ENCODE results near the gene CNTN4.

Gene CNTN4

GRCh38 chr3:2595486-2595885 is 496.8 kb downstream of the CNTN4 start:
- H3K27me3 ChIP-seq (ENCODE audit: insufficient read depth, poor library complexity, severe bottlenecking) = no peaks in the 10 kb centered on the region
- DNase-seq (ENCODE audit: low read depth in 1 of 2, low spot score in 1 of 2) = no peak
- H3K27ac ChIP-seq (replicated peaks) = no peak overlapping the region
- H3K4me3 ChIP-seq (replicated peaks; ENCODE audit: insufficient read depth, low read length) = no peak overlapping the region
- TF ChIP-seq POLR2AphosphoS5 (IDR thresholded peaks at IDR 0.05; ENCODE audit: low read depth) = no peak
- no peak for TF ChIP-seq SPI1 (IDR thresholded peaks at IDR 0.05; ENCODE audit: borderline replicate concordance, low read depth)
- TF ChIP-seq, protein P1, sequence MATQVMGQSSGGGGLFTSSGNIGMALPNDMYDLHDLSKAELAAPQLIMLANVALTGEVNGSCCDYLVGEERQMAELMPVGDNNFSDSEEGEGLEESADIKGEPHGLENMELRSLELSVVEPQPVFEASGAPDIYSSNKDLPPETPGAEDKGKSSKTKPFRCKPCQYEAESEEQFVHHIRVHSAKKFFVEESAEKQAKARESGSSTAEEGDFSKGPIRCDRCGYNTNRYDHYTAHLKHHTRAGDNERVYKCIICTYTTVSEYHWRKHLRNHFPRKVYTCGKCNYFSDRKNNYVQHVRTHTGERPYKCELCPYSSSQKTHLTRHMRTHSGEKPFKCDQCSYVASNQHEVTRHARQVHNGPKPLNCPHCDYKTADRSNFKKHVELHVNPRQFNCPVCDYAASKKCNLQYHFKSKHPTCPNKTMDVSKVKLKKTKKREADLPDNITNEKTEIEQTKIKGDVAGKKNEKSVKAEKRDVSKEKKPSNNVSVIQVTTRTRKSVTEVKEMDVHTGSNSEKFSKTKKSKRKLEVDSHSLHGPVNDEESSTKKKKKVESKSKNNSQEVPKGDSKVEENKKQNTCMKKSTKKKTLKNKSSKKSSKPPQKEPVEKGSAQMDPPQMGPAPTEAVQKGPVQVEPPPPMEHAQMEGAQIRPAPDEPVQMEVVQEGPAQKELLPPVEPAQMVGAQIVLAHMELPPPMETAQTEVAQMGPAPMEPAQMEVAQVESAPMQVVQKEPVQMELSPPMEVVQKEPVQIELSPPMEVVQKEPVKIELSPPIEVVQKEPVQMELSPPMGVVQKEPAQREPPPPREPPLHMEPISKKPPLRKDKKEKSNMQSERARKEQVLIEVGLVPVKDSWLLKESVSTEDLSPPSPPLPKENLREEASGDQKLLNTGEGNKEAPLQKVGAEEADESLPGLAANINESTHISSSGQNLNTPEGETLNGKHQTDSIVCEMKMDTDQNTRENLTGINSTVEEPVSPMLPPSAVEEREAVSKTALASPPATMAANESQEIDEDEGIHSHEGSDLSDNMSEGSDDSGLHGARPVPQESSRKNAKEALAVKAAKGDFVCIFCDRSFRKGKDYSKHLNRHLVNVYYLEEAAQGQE (IDR thresholded peaks at IDR 0.05; ENCODE audit: insufficient replicate concordance, low read depth) = no peak
- TF ChIP-seq CTCF (IDR thresholded peaks at IDR 0.05; ENCODE audit: insufficient read depth, low read length) = no peak
- TF ChIP-seq GABPA (IDR thresholded peaks at IDR 0.05; ENCODE audit: low read depth) = no peak

GRCh38 chr3:2597615-2598014 is 498.9 kb downstream of the CNTN4 start:
- Histone ChIP-seq H3K4me3 (replicated peaks; ENCODE audit: insufficient read depth, low read length) (no peak overlapping the region), H3K27me3 (ENCODE audit: insufficient read depth, poor library complexity, severe bottlenecking) (no peaks in the 10 kb centered on the region), H3K27ac (replicated peaks) (no peak overlapping the region)
- DNase-seq (ENCODE audit: low read depth in 1 of 2, low spot score in 1 of 2) = no peak
- no peak for TF ChIP-seq GABPA (IDR thresholded peaks at IDR 0.05; ENCODE audit: low read depth)
- TF ChIP-seq, protein P1 (IDR thresholded peaks at IDR 0.05; ENCODE audit: insufficient replicate concordance, low read depth) = no peak
- TF ChIP-seq SPI1 (IDR thresholded peaks at IDR 0.05; ENCODE audit: borderline replicate concordance, low read depth) = no peak
- TF ChIP-seq CTCF (IDR thresholded peaks at IDR 0.05; ENCODE audit: insufficient read depth, low read length) = no peak
- no peak for TF ChIP-seq POLR2AphosphoS5 (IDR thresholded peaks at IDR 0.05; ENCODE audit: low read depth)

GRCh38 chr3:2599471-2599870 is 500.8 kb downstream of the CNTN4 start:
- H3K27ac ChIP-seq (replicated peaks) = no peak overlapping the region
- H3K4me3 ChIP-seq (replicated peaks; ENCODE audit: insufficient read depth, low read length) = no peak overlapping the region
- H3K27me3 ChIP-seq (ENCODE audit: insufficient read depth, poor library complexity, severe bottlenecking) = no peaks in the 10 kb centered on the region
- no peak for DNase-seq (ENCODE audit: low read depth in 1 of 2, low spot score in 1 of 2)
- TF ChIP-seq POLR2AphosphoS5 (IDR thresholded peaks at IDR 0.05; ENCODE audit: low read depth) (no peak), GABPA (IDR thresholded peaks at IDR 0.05; ENCODE audit: low read depth) (no peak), CTCF (IDR thresholded peaks at IDR 0.05; ENCODE audit: insufficient read depth, low read length) (no peak), SPI1 (IDR thresholded peaks at IDR 0.05; ENCODE audit: borderline replicate concordance, low read depth) (no peak)
- TF ChIP-seq, protein P1 (IDR thresholded peaks at IDR 0.05; ENCODE audit: insufficient replicate concordance, low read depth) = no peak
